IPS DF 4.7 (cell line): ENCODE data around the gene NABP2.
"Not testable (repeated sequence)": the region's sequence is repeated elsewhere in the genome, so short reads cannot be mapped to it uniquely, and the experiment has no call there.

Experiments
- DNase-seq: peaks from one replicate; pipeline ENCODE4 v3.0.0-alpha.2; 2013; ENCODE audit warnings: low spot score; ENCODE audit errors: extremely low read depth

The NABP2 gene

DNA sequence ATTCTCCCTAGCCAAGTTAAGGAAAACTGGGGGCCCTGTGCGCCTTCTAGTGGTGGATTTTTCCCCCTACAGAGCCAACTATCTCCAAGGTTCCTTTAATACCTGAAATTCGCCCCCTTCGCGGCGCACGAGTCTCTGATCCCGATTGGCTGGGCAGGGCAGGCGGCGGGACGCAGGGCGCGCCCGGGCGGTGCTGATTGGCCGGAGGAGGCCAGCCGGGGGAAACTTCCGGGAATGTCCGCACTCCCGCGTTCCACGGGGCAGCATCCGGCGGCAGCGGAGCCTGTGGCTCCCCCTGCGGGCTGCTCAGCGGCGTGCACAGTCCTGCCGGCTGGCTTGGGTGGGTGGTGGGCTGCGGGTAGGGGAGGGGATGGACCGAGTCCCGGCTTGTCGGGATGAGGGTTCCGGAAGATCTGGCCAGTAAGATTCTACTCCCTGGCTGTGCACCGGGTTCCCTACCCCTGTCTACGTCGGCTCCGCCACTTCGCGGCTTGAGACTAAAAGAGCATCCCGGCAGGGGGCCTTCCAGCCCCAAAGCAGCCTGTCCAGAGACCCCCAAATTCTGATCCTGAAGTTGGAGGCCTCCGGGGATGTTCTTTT lies at the start of gene NABP2:
Gene NABP2 (plus strand): TSS at position 241 of the 600 bp plus-strand sequence. CDS start 515 bp downstream, outside the sequence.
- peak; percentile 99 for DNase-seq

- no peak for DNase-seq
These were observed 45.8 kb upstream of the NABP2 start for GRCh38 chr12:56178347-56178746.

- no peak for DNase-seq
These were observed 37.2 kb upstream of the NABP2 start for GRCh38 chr12:56186957-56187356.

GRCh38 chr12:56188131-56188777 lies 35.9 kb upstream of the NABP2 start:
- no peak for DNase-seq

DNA sequence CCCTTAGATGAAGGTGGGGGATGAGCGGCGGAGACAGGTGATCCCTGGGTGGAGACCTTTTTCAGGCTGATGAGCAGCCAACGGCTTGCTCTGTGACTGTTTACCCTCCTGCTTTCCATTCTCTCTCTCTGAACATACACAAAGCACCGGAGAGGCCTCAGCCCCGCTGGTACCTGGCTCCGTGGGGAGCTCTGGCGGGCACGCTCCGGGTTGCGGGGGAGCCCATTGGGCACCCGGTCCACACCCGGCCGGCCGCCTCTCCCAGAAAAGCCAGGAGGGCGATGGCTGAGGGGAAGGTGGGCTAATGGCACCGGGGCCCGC lies 35.4 kb upstream of the NABP2 start:
- DNase-seq = no peak

DNA sequence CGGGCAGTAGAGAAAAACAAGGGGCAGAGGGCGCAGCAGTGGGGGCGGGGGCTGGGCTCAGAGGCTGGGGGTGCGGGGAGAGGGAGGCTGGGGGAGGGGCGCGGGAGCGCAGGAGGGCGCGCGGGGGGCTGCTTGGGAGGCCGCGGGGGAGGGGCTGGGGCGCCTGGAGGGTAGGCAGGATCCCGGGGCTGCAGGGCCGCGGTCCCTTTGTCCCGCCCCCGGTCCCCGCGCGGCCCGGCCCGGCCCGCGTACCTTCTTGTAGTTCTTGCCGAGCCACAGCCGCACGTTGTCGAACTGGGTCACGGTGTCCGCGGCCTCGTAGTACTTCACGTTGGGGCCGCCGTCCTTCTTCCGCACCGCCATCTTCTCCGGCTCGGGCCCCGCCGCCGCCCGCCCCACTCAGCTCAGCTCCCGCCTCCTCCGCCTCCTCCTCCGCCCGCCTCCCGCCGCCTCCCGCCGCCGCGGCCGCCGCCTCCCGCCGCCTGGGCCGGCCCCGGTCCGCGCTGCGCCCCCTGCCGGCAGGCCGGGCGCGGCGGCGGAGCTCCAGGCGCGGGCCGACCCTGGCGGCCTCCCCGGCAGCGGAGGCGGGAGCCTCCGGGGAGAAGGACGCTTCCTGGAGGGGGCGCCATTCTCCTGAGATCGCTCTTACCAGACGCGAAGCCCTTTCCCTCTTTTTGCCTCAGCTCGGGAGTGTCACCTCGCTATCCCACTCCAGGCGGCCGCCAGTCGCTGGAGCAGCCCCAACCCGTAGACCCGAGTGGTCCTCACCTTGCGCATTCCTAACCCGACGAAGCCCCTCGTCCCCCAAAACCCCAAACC lies 34.8 kb upstream of the NABP2 start, which contains the start of gene SMARCC2:
Gene SMARCC2 (minus strand): TSS at position 385 of the 819 bp plus-strand sequence. CDS start 22 bp downstream, at position 363.
- peak; percentile 78 for DNase-seq

- peak; percentile 85 for DNase-seq
These were observed 34.0 kb upstream of the NABP2 start for GRCh38 chr12:56189918-56190694.

DNA sequence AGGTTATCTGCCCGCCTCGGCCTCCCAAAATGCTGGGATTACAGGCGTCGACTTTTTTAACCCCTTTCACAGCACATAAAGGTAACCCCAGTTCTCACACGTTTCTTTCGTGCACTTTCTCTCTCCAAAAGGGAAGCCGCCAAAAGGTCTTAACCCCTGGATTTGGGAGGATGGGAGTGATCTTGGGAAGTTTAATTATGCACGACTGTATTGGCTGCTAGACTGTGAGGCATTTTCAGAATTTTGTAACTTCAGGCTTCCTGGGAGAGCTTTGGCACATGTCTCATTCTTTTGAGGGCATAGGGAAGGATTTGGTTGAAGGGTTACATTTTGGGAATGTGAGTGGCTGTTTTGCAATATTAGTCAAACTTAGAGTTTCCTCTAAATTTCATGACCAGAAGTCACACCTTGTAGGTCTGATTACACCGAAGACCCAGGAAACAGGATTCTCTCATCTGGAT lies 33.4 kb upstream of the NABP2 start:
- no peak for DNase-seq

GRCh38 chr12:56192582-56192981 lies 31.6 kb upstream of the NABP2 start:
- no peak for DNase-seq

DNA sequence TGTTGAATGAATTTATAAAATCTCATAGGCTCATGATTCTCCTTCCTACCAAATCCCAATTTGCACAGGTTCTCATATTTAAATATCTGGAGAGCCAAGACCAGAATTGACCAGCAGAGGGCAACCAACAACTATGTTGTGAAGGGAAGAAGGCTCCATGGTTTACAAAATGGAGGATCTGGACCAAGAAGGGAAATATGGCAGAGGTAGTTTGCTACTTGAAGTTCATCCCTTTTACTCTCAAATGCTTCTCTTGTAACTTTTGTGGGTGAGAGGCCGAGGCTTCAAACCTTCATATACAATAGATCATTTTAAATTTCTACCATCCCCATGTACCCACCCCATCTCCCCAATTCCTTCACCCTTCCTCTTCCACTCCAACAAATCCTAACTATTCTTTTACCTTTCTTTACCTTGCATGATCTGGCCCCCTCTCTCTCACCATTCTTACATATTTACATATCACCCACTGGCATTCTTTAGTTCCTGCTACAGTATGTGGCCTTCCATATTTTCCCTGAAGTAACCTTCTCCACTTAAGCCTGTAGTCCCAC lies 31.0 kb upstream of the NABP2 start:
- no peak for DNase-seq

GRCh38 chr12:56196818-56197550 lies 27.2 kb upstream of the NABP2 start:
- not testable (repeated sequence) for DNase-seq

GRCh38 chr12:56197921-56198635 lies 26.1 kb upstream of the NABP2 start:
- DNase-seq = no peak

DNA sequence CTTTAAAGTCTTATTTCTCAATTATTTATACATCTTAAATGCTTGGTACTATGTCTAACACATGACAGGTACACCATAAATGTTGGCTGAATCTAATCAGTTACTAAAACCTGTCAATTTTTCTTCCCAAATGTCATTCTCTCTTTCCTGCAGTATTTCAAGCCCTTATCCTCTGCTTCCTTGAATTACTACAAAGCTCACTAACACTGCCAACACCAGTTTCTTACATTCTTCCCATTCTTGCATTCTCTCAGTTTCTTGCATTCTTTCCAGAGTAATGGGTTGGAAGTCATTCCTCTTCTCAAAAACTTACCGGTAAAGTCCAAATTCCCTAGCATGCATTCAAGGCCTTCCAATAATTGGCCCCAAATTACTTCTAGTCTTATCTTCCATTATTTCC lies 25.3 kb upstream of the NABP2 start:
- DNase-seq = no peak

- DNase-seq = no peak
These were observed 21.8 kb upstream of the NABP2 start for GRCh38 chr12:56202366-56202765.

- no peak for DNase-seq
These were observed 21.3 kb upstream of the NABP2 start for GRCh38 chr12:56202838-56203237.

DNA sequence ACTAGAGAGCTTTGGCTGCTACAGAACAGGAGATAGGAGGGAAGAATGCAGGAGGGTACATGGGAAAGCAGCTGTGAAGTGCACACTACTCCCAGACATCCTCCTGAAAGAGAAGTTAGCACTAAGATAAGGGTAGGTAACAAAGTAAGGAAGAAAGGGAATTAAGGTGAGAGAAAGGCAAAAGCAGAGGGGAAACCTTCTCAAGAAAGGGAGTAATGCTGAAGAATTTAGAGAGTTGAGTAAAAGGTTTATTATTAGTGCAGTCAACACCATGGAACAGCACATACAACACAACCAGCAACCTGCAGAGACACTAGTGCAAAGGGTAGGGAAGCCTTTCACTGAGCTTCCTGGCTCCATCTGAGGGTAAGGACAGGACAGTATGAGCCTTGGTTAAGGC lies 19.9 kb upstream of the NABP2 start:
- DNase-seq = no peak

GRCh38 chr12:56205445-56205844 lies 18.7 kb upstream of the NABP2 start:
- DNase-seq = no peak

DNA sequence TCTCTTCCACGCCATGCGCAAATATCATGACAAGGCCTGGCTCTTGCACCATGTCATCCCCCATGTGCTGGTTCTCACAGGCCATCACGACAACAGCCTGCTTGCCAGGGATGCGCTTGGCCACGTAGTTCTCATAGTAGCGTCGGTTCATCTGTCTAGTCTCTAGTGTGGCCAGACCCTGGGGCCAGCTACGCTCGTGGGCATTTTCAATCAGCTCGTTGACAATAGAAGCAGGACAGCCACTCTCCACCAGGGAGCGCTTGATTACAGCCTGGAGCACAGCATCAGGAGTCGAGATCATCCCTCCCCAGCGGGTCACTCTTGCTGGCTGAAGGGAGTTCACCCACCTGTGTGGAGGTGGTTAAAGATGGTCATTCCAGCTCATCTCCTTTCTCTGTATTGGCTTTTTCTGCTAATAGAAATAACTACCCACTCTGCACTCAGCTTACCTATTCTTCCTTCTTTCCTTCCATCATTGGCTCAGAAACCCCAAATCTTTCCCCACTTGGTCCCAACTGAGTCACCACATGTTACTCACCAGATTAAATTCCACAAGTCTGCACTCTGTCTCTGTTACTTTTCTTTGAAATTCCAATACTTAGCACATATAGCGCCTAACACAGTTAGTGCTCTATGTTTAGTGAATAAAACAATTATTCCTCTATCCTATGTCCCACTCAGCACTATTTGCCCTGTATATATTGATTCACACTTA lies 17.5 kb upstream of the NABP2 start:
- no peak for DNase-seq

- DNase-seq = no peak
These were observed 16.1 kb upstream of the NABP2 start for GRCh38 chr12:56208006-56208405.
